ENCODE measurements around the gene RBP7.
"Not testable (repeated sequence)": the region's sequence is repeated elsewhere in the genome, so short reads cannot be mapped to it uniquely, and the experiment has no call there.

DNA sequence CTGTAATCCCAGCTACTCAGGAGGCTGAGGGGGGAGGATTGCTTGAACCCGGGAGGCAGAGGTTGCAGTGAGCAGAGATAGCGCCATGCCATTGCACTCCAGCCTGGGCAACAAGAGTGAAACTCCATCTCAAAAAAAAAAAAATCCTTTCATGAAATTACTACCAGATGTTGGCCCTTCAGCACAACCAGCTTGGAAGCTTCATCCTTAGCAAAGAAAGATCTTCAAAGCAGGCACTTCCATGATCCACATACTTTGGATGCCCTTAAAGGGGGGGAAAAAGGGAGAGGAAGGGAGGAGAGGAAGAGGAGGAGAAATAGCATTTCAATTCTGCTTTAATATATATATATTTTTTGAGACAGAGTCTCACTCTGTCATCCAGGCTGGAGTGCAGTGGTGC, 23.6 kb downstream of the RBP7 start:
- TF ChIP-seq, protein P1, sequence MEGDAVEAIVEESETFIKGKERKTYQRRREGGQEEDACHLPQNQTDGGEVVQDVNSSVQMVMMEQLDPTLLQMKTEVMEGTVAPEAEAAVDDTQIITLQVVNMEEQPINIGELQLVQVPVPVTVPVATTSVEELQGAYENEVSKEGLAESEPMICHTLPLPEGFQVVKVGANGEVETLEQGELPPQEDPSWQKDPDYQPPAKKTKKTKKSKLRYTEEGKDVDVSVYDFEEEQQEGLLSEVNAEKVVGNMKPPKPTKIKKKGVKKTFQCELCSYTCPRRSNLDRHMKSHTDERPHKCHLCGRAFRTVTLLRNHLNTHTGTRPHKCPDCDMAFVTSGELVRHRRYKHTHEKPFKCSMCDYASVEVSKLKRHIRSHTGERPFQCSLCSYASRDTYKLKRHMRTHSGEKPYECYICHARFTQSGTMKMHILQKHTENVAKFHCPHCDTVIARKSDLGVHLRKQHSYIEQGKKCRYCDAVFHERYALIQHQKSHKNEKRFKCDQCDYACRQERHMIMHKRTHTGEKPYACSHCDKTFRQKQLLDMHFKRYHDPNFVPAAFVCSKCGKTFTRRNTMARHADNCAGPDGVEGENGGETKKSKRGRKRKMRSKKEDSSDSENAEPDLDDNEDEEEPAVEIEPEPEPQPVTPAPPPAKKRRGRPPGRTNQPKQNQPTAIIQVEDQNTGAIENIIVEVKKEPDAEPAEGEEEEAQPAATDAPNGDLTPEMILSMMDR (IDR thresholded peaks at IDR 0.05; ENCODE audit: low read depth, low read length, missing input control): not testable (repeated sequence)
- not testable (repeated sequence) for TF ChIP-seq TAF1 (conservative IDR thresholded peaks at IDR 0.05); YY1 (IDR thresholded peaks at IDR 0.05); RAD21 (IDR thresholded peaks at IDR 0.05); FOXA1 (IDR thresholded peaks at IDR 0.05); SP1 (IDR thresholded peaks at IDR 0.05); ATF3 (IDR thresholded peaks at IDR 0.05); HNF4G (IDR thresholded peaks at IDR 0.05); HNF4A (conservative IDR thresholded peaks at IDR 0.05)
- TF ChIP-seq, protein P2, sequence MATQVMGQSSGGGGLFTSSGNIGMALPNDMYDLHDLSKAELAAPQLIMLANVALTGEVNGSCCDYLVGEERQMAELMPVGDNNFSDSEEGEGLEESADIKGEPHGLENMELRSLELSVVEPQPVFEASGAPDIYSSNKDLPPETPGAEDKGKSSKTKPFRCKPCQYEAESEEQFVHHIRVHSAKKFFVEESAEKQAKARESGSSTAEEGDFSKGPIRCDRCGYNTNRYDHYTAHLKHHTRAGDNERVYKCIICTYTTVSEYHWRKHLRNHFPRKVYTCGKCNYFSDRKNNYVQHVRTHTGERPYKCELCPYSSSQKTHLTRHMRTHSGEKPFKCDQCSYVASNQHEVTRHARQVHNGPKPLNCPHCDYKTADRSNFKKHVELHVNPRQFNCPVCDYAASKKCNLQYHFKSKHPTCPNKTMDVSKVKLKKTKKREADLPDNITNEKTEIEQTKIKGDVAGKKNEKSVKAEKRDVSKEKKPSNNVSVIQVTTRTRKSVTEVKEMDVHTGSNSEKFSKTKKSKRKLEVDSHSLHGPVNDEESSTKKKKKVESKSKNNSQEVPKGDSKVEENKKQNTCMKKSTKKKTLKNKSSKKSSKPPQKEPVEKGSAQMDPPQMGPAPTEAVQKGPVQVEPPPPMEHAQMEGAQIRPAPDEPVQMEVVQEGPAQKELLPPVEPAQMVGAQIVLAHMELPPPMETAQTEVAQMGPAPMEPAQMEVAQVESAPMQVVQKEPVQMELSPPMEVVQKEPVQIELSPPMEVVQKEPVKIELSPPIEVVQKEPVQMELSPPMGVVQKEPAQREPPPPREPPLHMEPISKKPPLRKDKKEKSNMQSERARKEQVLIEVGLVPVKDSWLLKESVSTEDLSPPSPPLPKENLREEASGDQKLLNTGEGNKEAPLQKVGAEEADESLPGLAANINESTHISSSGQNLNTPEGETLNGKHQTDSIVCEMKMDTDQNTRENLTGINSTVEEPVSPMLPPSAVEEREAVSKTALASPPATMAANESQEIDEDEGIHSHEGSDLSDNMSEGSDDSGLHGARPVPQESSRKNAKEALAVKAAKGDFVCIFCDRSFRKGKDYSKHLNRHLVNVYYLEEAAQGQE (IDR thresholded peaks at IDR 0.05): not testable (repeated sequence)
- TF ChIP-seq, protein P3, sequence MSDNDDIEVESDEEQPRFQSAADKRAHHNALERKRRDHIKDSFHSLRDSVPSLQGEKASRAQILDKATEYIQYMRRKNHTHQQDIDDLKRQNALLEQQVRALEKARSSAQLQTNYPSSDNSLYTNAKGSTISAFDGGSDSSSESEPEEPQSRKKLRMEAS (IDR thresholded peaks at IDR 0.05): not testable (repeated sequence)

Data from liver (tissue), 3 donors.